HepG2 (cell line): ENCODE measurements around the gene ELFN1. TPM values are rescaled to one million over a fixed set of nuclear protein-coding genes. Genes with fewer than 3 reads are reported as not detected.

ENCODE experiments used
- AFF4 ChIP-seq: sonication (generic); formaldehyde crosslinking; IDR thresholded peaks from 2 replicates; pipeline ENCODE4 v1.4.0; 2020; ENCODE audit warnings: missing genetic modification reagents
- GMEB1 ChIP-seq: sonication (generic); formaldehyde crosslinking; IDR thresholded peaks from 2 replicates; pipeline ENCODE4 v1.5.1; 2020; ENCODE audit warnings: missing genetic modification reagents, mild to moderate bottlenecking, borderline replicate concordance
- KDM4B ChIP-seq: sonication (generic); formaldehyde crosslinking; IDR thresholded peaks from 2 replicates; pipeline ENCODE4 v1.4.0; 2020; ENCODE audit warnings: missing genetic modification reagents
- KLF16 ChIP-seq, 2 experiments: sonication (generic) in 1 of 2; formaldehyde crosslinking in 1 of 2; IDR thresholded peaks; 2 replicates each; pipeline versions ENCODE4 v1.6.1 to v1.8.0; 2016 to 2023; ENCODE audit warnings: missing genetic modification reagents in 2 of 2, missing compliant biosample characterization in 1 of 2
- MTERF4 ChIP-seq: sonication (generic); formaldehyde crosslinking; IDR thresholded peaks from 2 replicates; pipeline ENCODE4 v1.8.0; 2023; ENCODE audit warnings: mild to moderate bottlenecking, missing genetic modification reagents
- NFE2L2 ChIP-seq: fragments of 150-350 bp; IDR thresholded peaks from 2 replicates; pipeline ENCODE4 v1.6.1; 2014; ENCODE audit warnings: low read length
- PRMT3 ChIP-seq: sonication (generic); formaldehyde crosslinking; IDR thresholded peaks from 2 replicates; pipeline ENCODE4 v1.8.1; 2022; ENCODE audit warnings: low read depth, mild to moderate bottlenecking, moderate library complexity, missing genetic modification reagents, borderline replicate concordance
- YEATS2 ChIP-seq: sonication (generic); formaldehyde crosslinking; IDR thresholded peaks from 2 replicates; pipeline ENCODE4 v1.4.0; 2020; ENCODE audit warnings: missing genetic modification reagents, borderline replicate concordance
- ZNF337 ChIP-seq: sonication (generic); formaldehyde crosslinking; IDR thresholded peaks from 2 replicates; pipeline ENCODE4 v1.5.1; 2020; ENCODE audit warnings: missing genetic modification reagents, low read depth, mild to moderate bottlenecking, borderline replicate concordance
- ZNF407 ChIP-seq: sonication (generic); formaldehyde crosslinking; IDR thresholded peaks from one replicate; pipeline ENCODE4 v1.5.1; 2020; ENCODE audit warnings: mild to moderate bottlenecking, missing genetic modification reagents; ENCODE audit errors: not compliant biosample characterization
- polyA plus RNA-seq, 8 experiments: library from polyadenylated mRNA; depleted of rRNA in 3 of 8; stranded (reverse) in 7 of 8; unstranded in 1 of 8; fragments of >200 nt; fragmentation: Illumina TruSeq in 4 of 8; extraction: Trizol in 4 of 8; gene quantifications; 2 replicates each; pipeline versions ENCODE4 v1.2.1 to v1.2.3, GENCODE V29; 2011 to 2016; ENCODE audit warnings: low read depth in 4 of 8, missing spikeins in 1 of 8, mixed read lengths in 1 of 8; ENCODE audit not compliant: insufficient read depth in 1 of 8
- total RNA-seq, 5 experiments: library from RNA; depleted of rRNA; stranded (reverse); fragments of >200 nt; fragmentation: Illumina TruSeq; extraction: Trizol; gene quantifications; 2 replicates each; pipeline ENCODE4 v1.2.3, GENCODE V29; 2016; ENCODE audit warnings: low read depth in 1 of 5

Gene ELFN1
- total and polyA plus RNA-seq, 2 of the 13 experiments (the other 11 are each of a cell fraction or from before 2014, with no cell fraction given), result 0.13 to 0.18 TPM

- TF ChIP-seq AFF4 (CRISPR knock-in tag) (no peak), KDM4B (CRISPR knock-in tag) (no peak), MTERF4 (CRISPR knock-in tag) (no peak), NFE2L2 (no peak), KLF16 (CRISPR knock-in tag; IDR thresholded peaks at IDR 0.05) (no peak), ZNF337 (CRISPR knock-in tag) (no peak), GMEB1 (no peak), ZNF407 (CRISPR knock-in tag) (no peak), YEATS2 (CRISPR knock-in tag) (no peak), PRMT3 (CRISPR knock-in tag) (no peak)
Measured at GRCh38 chr7:1650363-1651030, 19.6 kb upstream of the ELFN1 start (continued).
